CD14-positive monocyte (primary cell): ENCODE data around the gene CATSPERB. TPM values are rescaled to one million over a fixed set of nuclear protein-coding genes. Genes with fewer than 3 reads are reported as not detected.

ENCODE experiments used
- DNase-seq, 3 donors: peaks; one replicate each; pipeline ENCODE4 v3.0.0-alpha.2; 2011 to 2022
- H2AFZ ChIP-seq: 2 replicates; pipeline ENCODE4 v1.6.0; 2012; ENCODE audit warnings: mild to moderate bottlenecking, low read depth, low read length, inconsistent platforms; ENCODE audit not compliant: insufficient read depth, poor library complexity, severe bottlenecking
- H3K27ac ChIP-seq, 2 donors: 1 replicate in 1 of 2; 2 replicates in 1 of 2; pipeline ENCODE4 v1.5.1; 2012 to 2013; ENCODE audit warnings: low read length in 2 of 2, control low read depth in 1 of 2, inconsistent platforms in 1 of 2, low read depth in 1 of 2, mild to moderate bottlenecking in 1 of 2
- H3K27me3 ChIP-seq, 2 donors: one replicate each; pipeline versions ENCODE4 v1.6.0 to v1.6.1; 2011 to 2013; ENCODE audit warnings: low read length in 2 of 2; ENCODE audit not compliant: control insufficient read depth in 2 of 2, insufficient read depth in 2 of 2
- H3K36me3 ChIP-seq, 2 donors: replicated peaks in 1 of 2; 1 replicate in 1 of 2; 2 replicates in 1 of 2; pipeline versions ENCODE4 v1.5.1 to v1.6.1; 2012 to 2013; ENCODE audit warnings: low read length in 2 of 2, control low read depth in 1 of 2, inconsistent platforms in 1 of 2, mild to moderate bottlenecking in 1 of 2; ENCODE audit not compliant: insufficient read depth in 2 of 2, control insufficient read depth in 1 of 2
- H3K4me1 ChIP-seq, 2 donors: 1 replicate in 1 of 2; 2 replicates in 1 of 2; pipeline versions ENCODE4 v1.5.1 to v1.6.1; 2012 to 2013; ENCODE audit warnings: low read length in 2 of 2, control low read depth in 1 of 2, inconsistent platforms in 1 of 2, mild to moderate bottlenecking in 1 of 2, moderate library complexity in 1 of 2; ENCODE audit not compliant: insufficient read depth in 2 of 2, control insufficient read depth in 1 of 2
- H3K4me2 ChIP-seq: replicated peaks from 2 replicates; pipeline ENCODE3; 2012; ENCODE audit warnings: low read length, moderate library complexity, mild to moderate bottlenecking; ENCODE audit not compliant: poor library complexity, severe bottlenecking; ENCODE audit errors: extremely low read depth
- H3K4me3 ChIP-seq, 3 experiments: fragments of 200-600 bp in 1 of 3; sonication (generic) in 1 of 3; replicated peaks in 1 of 3; 1 replicate in 2 of 3; 2 replicates in 1 of 3; pipeline ENCODE4 v1.5.1; 2011 to 2013; ENCODE audit warnings: low read length in 3 of 3, mild to moderate bottlenecking in 3 of 3, control low read depth in 2 of 3, low read depth in 2 of 3, inconsistent platforms in 1 of 3, moderate library complexity in 1 of 3
- H3K79me2 ChIP-seq: 2 replicates; pipeline ENCODE4 v1.6.0; 2012; ENCODE audit warnings: mild to moderate bottlenecking, control low read depth, inconsistent platforms, low read length, moderate library complexity; ENCODE audit not compliant: insufficient read depth
- H3K9ac ChIP-seq: 2 replicates; pipeline ENCODE4 v1.6.0; 2017; ENCODE audit warnings: low read length, mild to moderate bottlenecking; ENCODE audit not compliant: insufficient read depth, poor library complexity, severe bottlenecking
- H3K9me3 ChIP-seq, 2 donors: replicated peaks in 1 of 2; 1 replicate in 1 of 2; 2 replicates in 1 of 2; pipeline versions ENCODE4 v1.5.1 to v1.6.1; 2012 to 2013; ENCODE audit warnings: low read length in 2 of 2, control low read depth in 1 of 2; ENCODE audit not compliant: control insufficient read depth in 1 of 2, insufficient read depth in 1 of 2
- H4K20me1 ChIP-seq: 2 replicates; pipeline ENCODE4 v1.6.0; 2012; ENCODE audit warnings: mild to moderate bottlenecking, low read length, control low read depth, moderate library complexity; ENCODE audit not compliant: insufficient read depth
- H3K27ac Mint-ChIP-seq, 7 donors: one replicate each; pipeline ENCODE4 v1.8.0; 2020; ENCODE audit warnings: mild to moderate bottlenecking in 7 of 7, mixed read lengths in 7 of 7, moderate library complexity in 6 of 7, inconsistent platforms in 2 of 7
- H3K27me3 Mint-ChIP-seq, 3 donors: one replicate each; pipeline ENCODE4 v1.8.0; 2021 to 2022; ENCODE audit warnings: low read depth in 3 of 3, mild to moderate bottlenecking in 3 of 3, mixed read lengths in 3 of 3, moderate library complexity in 3 of 3, inconsistent platforms in 1 of 3
- H3K36me3 Mint-ChIP-seq, 2 donors: one replicate each; pipeline ENCODE4 v1.8.0; 2020; ENCODE audit warnings: mixed read lengths in 2 of 2, inconsistent platforms in 1 of 2, mild to moderate bottlenecking in 1 of 2
- H3K4me1 Mint-ChIP-seq: one replicate; pipeline ENCODE4 v1.8.0; 2020; ENCODE audit warnings: mild to moderate bottlenecking, mixed read lengths
- H3K4me3 Mint-ChIP-seq, 2 donors: one replicate each; pipeline ENCODE4 v1.8.0; 2020; ENCODE audit warnings: mild to moderate bottlenecking in 2 of 2, mixed read lengths in 2 of 2, moderate library complexity in 1 of 2
- H3K9me3 Mint-ChIP-seq, 7 donors: one replicate each; pipeline ENCODE4 v1.8.0; 2020 to 2022; ENCODE audit warnings: mixed read lengths in 7 of 7, mild to moderate bottlenecking in 6 of 7, moderate library complexity in 6 of 7, inconsistent platforms in 2 of 7
- CTCF ChIP-seq: fragments of 200-600 bp; IDR thresholded peaks from one replicate; pipeline ENCODE4 v1.8.0; 2022; ENCODE audit warnings: antibody characterized with exemption, mild to moderate bottlenecking
- WGBS: methylation state at CpG from one replicate; pipeline ENCODE4 v1.1.5; 2013; ENCODE audit warnings: missing lambda C conversion rate; ENCODE audit not compliant: insufficient coverage; 5-methylcytosine and 5-hydroxymethylcytosine counted together
- intact Hi-C, 2 donors: fragments of 100-400 bp; cut with micrococcal nuclease; formaldehyde crosslinking; loops; one replicate each; pipeline versions ENCODE4 v1.15.0 to v1.15.1; 2023
- polyA plus RNA-seq, 3 donors: library from polyadenylated mRNA; depleted of rRNA in 1 of 3; unstranded in 2 of 3; stranded (reverse) in 1 of 3; fragments of 300-500 nt in 2 of 3; fragments of >200 nt in 1 of 3; fragmentation: Illumina TruSeq in 2 of 3; gene quantifications; 1 replicate in 2 of 3; 2 replicates in 1 of 3; pipeline ENCODE4 v1.2.3, GENCODE V29; 2012 to 2021

The CATSPERB gene
- polyA plus RNA-seq, 3 donors, result not detected

GRCh38 chr14:91653451-91653850 lies 78.4 kb downstream of the CATSPERB start:
- no peak overlapping the region for H3K4me2 ChIP-seq
- Mint-ChIP-seq H3K27ac (no peak overlapping the region), H3K27me3 (peaks cover 0 to 1% (median 0%) of the 10 kb centered on the region in 3 donors), H3K4me3 (no peak overlapping the region), H3K36me3 (no peaks in the 10 kb centered on the region), H3K4me1 (no peaks in the 10 kb centered on the region), H3K9me3 (peaks cover 0 to 2% (median 1%) of the 10 kb centered on the region in 7 donors)
- no peak overlapping the region for H2AFZ ChIP-seq
- no peaks in the 10 kb centered on the region for H3K9me3 ChIP-seq
- intact Hi-C loops, result loop anchor here in 1 of 2 donors (5.0 kb wide), 1 partner anchor 344 kb away; no protein-coding TSS in a partner anchor
- no peak overlapping the region for H3K27ac ChIP-seq
- no peak overlapping the region for H3K9ac ChIP-seq
- H4K20me1 ChIP-seq, result no peaks in the 10 kb centered on the region
- no peak for TF ChIP-seq CTCF
- no peak for DNase-seq
- H3K79me2 ChIP-seq, result no peaks in the 10 kb centered on the region
- no peak overlapping the region for H3K4me3 ChIP-seq
- no peaks in the 10 kb centered on the region for H3K4me1 ChIP-seq
- H3K36me3 ChIP-seq, result no peaks in the 10 kb centered on the region
- H3K27me3 ChIP-seq, result no peaks in the 10 kb centered on the region
- WGBS, result 100% methylated on average over 1 of the region's 2 CpGs

- H3K9ac ChIP-seq, result no peak overlapping the region
- DNase-seq, result no peak
- H3K9me3 ChIP-seq, result no peaks in the 10 kb centered on the region
- Mint-ChIP-seq H3K4me1 (peaks cover 2% of the 10 kb centered on the region), H3K27ac (no peak overlapping the region), H3K27me3 (peaks cover 0 to 2% (median 0%) of the 10 kb centered on the region in 3 donors), H3K9me3 (peaks cover 0 to 2% (median 0%) of the 10 kb centered on the region in 7 donors), H3K4me3 (no peak overlapping the region), H3K36me3 (no peaks in the 10 kb centered on the region)
- H2AFZ ChIP-seq, result no peak overlapping the region
- no peak overlapping the region for H3K4me2 ChIP-seq
- no peak overlapping the region for H3K4me3 ChIP-seq
- TF ChIP-seq CTCF, result peak; percentile 63
- WGBS, result no CpG with 5 or more reads among the region's 2 CpGs
- no peak overlapping the region for H3K27ac ChIP-seq
- no peaks in the 10 kb centered on the region for H4K20me1 ChIP-seq
- intact Hi-C loops, result loop anchor here in 1 of 2 donors (5.0 kb wide), 1 partner anchor 347 kb away; no protein-coding TSS in a partner anchor
- no peaks in the 10 kb centered on the region for H3K36me3 ChIP-seq
- H3K4me1 ChIP-seq, result no peaks in the 10 kb centered on the region
- no peaks in the 10 kb centered on the region for H3K79me2 ChIP-seq
- no peaks in the 10 kb centered on the region for H3K27me3 ChIP-seq
Observed at GRCh38 chr14:91649930-91650329, 82.0 kb downstream of the CATSPERB start.
